ENCODE results near the gene NCK2.

The NCK2 gene

DNA sequence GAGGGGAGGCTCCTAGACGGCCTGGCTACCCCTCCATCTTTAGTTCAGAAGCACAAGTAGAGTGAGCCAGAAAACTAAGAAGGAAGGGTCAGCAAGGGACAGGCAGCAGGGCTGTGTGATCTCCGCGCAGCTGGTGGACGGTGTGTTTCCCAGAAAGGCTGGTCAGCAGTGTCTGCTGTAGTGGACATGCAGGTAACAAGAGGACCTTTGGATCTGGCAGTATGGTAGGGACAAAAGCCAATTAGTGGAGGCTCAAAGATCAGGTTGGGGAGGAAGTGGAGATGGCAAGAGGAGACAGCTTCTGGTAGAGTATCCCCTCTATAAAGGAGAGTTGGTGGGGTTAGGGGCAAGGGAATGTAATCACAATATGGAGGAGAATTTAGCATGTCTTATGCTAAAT lies 95.1 kb downstream of the NCK2 start:
- H3K4me3 ChIP-seq (ENCODE audit: low read depth, low read length), result no peak overlapping the region
- DNase-seq (ENCODE audit: low read depth), result no peak
- TF ChIP-seq CTCF (IDR thresholded peaks at IDR 0.05; ENCODE audit: low read depth, low read length, missing control alignments), result no peak

DNA sequence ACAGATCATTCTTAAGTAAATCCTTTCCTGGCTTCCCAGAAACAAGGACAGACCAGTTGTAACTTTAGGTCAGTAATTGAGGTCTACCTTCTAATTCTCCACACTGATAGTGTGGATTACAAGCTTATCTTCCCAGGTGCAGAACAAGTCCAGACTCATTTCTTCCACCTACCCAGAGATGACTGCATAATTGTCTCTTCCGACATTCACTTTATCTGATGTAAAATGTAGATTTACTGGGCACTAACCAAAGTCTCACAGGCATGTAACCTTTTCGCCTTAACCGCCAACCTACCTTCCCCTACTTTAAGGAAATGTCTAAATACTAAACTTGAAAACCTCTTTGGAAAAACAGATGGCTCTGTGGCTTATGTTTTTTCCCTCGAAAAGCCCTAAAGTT lies 96.2 kb downstream of the NCK2 start:
- no peak overlapping the region for H3K4me3 ChIP-seq (ENCODE audit: low read depth, low read length)
- DNase-seq (ENCODE audit: low read depth), result no peak
- no peak for TF ChIP-seq CTCF (IDR thresholded peaks at IDR 0.05; ENCODE audit: low read depth, low read length, missing control alignments)

DNA sequence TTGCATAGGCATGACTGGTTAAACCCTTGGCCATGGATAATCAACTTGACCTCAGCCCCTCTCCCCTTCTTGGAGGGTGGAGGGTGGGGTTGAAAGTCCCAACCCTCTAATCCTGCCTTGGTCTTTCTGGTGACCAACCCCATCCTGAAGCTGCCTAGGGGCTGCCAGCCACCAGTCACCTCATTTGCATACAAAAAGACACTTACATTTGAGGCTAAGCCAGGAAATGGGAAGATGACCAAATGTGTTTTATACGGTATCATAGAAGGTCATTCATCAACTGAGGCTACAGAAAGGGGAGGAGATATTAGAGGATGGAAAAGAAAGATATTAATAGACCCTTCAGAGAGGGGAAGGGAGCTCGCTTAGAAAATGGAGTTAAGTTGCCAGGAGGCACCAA lies 96.8 kb downstream of the NCK2 start:
- no peak for DNase-seq (ENCODE audit: low read depth)
- no peak overlapping the region for H3K4me3 ChIP-seq (ENCODE audit: low read depth, low read length)
- TF ChIP-seq CTCF (IDR thresholded peaks at IDR 0.05; ENCODE audit: low read depth, low read length, missing control alignments), result no peak

DNA sequence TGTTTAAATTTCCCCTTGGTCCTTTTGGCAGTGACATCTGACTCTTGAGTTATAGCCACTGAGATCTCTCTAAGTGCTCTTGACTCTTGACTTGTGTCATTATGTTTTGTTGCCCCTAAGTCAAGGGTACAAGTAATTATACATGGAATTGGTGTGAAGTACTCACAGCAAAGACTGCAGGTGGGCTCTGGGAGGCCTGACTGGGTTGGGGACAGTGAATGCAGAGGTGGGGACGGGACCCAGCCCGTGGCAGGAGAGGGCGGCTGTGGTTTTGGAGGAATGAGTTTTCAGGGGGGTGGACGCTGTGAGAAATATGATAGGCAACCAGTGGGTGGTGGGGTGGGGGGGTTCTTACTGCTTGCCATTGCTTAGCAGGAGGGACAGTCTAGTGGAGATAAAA lies 97.8 kb downstream of the NCK2 start:
- DNase-seq (ENCODE audit: low read depth), result no peak
- H3K4me3 ChIP-seq (ENCODE audit: low read depth, low read length), result no peak overlapping the region
- TF ChIP-seq CTCF (IDR thresholded peaks at IDR 0.05; ENCODE audit: low read depth, low read length, missing control alignments), result no peak

DNA sequence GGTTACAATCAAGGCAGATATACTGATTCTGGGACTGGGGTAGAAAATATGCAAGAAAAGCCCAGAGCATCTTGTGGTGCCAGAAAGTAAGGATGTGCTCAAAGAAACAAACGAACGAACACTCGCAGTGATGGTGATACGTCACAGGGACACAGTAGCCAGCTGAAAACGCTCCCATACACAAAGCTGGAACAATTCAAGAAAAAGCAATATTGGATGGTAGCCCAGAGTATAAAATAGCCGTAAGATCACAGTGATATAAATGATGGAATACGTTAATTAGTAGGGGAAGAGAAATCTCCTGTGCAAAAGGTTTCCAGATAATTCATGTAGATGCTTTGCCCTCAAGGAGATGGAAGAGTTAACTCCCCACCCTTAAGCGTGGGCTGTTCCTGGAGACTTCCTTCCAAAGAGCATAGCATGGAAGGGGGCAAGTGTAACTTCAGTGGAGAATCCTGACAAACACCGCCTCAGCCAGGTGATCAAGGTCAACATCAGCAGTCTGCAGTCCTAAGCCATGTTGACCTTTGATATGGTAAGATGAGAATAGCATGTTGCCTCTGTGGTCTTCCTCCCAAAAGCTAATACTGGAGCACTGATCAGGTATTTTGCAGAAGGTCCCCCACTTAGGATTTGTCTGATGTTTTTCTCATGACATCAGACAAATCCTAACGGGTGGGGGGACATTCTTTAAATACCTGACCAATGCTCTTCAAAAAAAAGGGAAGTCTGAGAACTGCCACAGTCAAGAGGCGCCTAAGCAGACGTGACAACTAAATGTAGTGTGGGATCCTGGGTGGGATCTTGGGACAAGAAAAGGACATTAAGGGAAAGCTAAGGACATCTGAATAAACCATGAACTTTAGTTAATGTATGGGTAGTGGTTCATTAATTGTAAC lies 99.0 kb downstream of the NCK2 start:
- no peak for TF ChIP-seq CTCF (IDR thresholded peaks at IDR 0.05; ENCODE audit: low read depth, low read length, missing control alignments)
- no peak overlapping the region for H3K4me3 ChIP-seq (ENCODE audit: low read depth, low read length)

DNA sequence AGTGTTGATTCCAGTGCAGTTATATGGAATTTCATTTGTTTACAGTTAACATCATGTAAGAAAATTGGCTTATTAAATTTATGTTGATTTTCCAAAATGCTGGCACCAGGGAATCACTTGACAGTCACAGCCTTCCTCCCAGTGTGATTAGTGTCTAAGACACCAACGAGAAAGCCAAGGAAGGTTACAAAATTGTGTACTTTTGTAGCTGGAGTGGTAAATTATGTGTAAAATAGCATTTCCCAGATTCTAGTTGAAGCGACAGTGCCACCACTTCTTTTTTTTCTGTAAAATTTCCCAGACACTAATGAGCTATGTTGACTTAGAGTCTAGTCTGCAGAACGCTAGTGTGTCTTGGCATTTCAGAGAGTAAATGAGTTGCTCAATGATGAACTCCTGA lies 101.3 kb downstream of the NCK2 start:
- TF ChIP-seq CTCF (IDR thresholded peaks at IDR 0.05; ENCODE audit: low read depth, low read length, missing control alignments), result no peak

More for the DNA sequence above, 99.0 kb downstream of the NCK2 start:
- no peak for DNase-seq (ENCODE audit: low read depth)

GRCh38 chr2:105847056-105847455 lies 102.3 kb downstream of the NCK2 start:
- DNase-seq (ENCODE audit: low read depth), result no peak
- H3K4me3 ChIP-seq (ENCODE audit: low read depth, low read length), result no peak overlapping the region
- TF ChIP-seq CTCF (IDR thresholded peaks at IDR 0.05; ENCODE audit: low read depth, low read length, missing control alignments), result no peak

More for the DNA sequence above, 101.3 kb downstream of the NCK2 start:
- no peak for DNase-seq (ENCODE audit: low read depth)
- no peak overlapping the region for H3K4me3 ChIP-seq (ENCODE audit: low read depth, low read length)
